Motor neuron (in vitro differentiated cells): ENCODE measurements around the gene ISY1. TPM values are rescaled to one million over a fixed set of nuclear protein-coding genes. Genes with fewer than 3 reads are reported as not detected.
"Not testable (repeated sequence)": the region's sequence is repeated elsewhere in the genome, so short reads cannot be mapped to it uniquely, and the experiment has no call there.

Experiments used
- ATAC-seq, 8 experiments: fragments of 200-7000 bp; cut with Tn5 transposase; replicated peaks in 6 of 8; 2 replicates each; pipeline ENCODE4 v1.8.0; 2021; ENCODE audit warnings: mild to moderate bottlenecking in 8 of 8, moderate library complexity in 8 of 8
- H3K27ac ChIP-seq, 2 donors: fragments of 250-450 bp; sonication (Bioruptor Pico); 2 replicates each; pipeline ENCODE4 v1.9.0; 2021; ENCODE audit warnings: antibody characterized with exemption in 2 of 2, mild to moderate bottlenecking in 2 of 2, moderate library complexity in 1 of 2
- H3K4me1 ChIP-seq, 2 donors: fragments of 250-450 bp; sonication (Bioruptor Pico); replicated peaks in 1 of 2; 2 replicates each; pipeline ENCODE4 v1.6.1; 2021; ENCODE audit warnings: antibody characterized with exemption in 2 of 2, mild to moderate bottlenecking in 2 of 2, moderate library complexity in 1 of 2
- H3K4me3 ChIP-seq, 5 donors: fragments of 250-450 bp; sonication (Bioruptor Pico); 2 replicates each; pipeline ENCODE4 v1.9.0; 2021; ENCODE audit warnings: antibody characterized with exemption in 5 of 5, mild to moderate bottlenecking in 5 of 5, moderate library complexity in 4 of 5
- WGBS, 10 experiments: fragments of 450-650 bp; shearing (Covaris generic); methylation state at CpG; one replicate each; pipeline ENCODE4 v1.0.0; 2022; 5-methylcytosine and 5-hydroxymethylcytosine counted together
- in situ Hi-C, 9 experiments: fragments of 400-800 bp; cut with MboI; loops; one replicate each; pipeline ENCODE4 v1.15.0; 2021; ENCODE audit warnings: low sequenced_read_pairs in 9 of 9, low pct_unique_long_range_greater_than_20kb in 2 of 9; ENCODE audit not compliant: unreplicated experiment in 9 of 9
- total RNA-seq, 8 experiments: library from RNA; unstranded; fragments of 300-600 nt; gene quantifications; 2 replicates each; pipeline versions ENCODE4 v1.2.3 to v1.2.4, GENCODE V29; 2022

Gene ISY1
- total RNA-seq: 10 to 100 TPM; 12.4 to 25.3 (median 15.6) TPM

DNA sequence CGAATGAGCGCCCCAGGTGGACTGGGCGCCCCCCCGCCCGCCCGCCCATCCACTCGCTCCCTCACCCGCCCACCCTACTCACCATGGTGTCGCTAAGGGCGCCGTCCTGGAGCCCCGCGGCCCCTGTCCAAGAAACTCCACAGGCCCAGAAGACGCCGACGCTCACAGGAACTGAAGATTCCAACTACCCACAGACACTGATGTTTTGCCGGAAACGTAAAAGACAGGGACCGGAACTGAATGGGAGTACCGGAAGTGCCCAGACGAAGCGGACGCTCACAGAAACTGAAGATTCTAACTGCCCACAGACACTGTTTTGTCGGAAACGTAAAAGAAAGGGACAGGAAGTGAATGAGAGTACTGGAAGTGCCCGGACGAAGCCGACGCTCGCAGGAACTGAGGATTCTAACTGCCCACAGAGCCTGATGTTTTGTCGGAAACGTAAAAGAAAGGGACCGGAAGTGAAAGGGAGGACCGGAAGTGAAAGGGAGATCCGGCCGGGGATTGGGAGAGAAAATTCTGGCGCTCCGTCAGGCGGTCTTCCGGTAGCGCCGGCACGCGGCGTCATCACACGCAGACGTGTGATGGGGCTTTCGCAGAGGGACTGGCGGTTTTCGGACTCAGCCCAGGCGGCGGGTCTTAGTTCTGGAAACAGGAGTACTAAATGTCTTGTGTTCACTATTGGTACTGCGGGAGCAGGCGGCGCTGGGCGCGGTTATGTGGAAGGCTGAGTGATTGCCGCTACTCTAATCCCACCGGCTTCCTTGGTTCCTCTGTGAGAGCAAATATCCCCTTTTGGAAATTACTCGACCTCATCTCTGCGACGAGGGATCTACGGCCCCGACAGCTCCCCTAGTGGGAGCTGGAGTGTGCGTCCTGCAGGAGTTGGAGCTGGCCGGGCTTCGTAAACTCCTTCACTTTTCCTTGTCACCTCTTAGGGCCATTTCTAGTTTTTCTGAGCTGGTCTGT is at the start of gene ISY1:
ISY1 (minus strand) TSS at position 173 of the 969 bp plus-strand sequence; CDS start at position 85, 88 bp downstream.
- Histone ChIP-seq H3K4me3 (peak within 1 kb of the TSS; percentile 77 to 96 (median 89)), H3K27ac (peak within 1 kb of the TSS; percentile 99 to 100), H3K4me1 (peaks cover 3 to 17% of the 10 kb centered on the region in 2 donors)
- WGBS, 10 experiments: 0 to 1% (median 0%) methylated on average over 6 to 48 of the region's 67 CpGs; no CpG with 5 or more reads in 2 of the 10 experiments
- in situ Hi-C loops: no loop called here
- peak; percentile 83 to 92 (median 87) for ATAC-seq

DNA sequence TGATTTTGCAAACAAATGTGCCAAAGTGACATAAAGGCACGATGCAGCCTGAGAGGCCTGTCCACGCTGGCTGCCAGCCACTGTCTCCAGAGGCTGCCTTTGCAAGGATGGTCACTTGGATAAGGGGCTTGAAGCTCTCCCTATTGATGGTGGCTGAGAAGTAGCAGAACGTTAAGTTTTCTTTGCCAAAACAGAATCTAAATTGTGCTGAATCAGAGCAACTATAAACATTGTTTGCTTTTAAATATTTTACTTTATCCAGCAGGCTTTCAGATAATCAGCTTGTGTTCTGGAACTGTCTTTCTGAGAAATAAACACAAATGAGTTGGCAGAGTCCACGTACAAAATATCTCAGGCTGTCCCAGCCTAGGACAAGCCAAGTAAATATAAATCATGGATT is 46.6 kb upstream of the ISY1 start:
- ATAC-seq: peak in 1 of 8 experiments; percentile 30
- H3K27ac ChIP-seq: no peak overlapping the region
- 9 to 100% (median 68%) methylated on average over 1 to 4 of the region's 4 CpGs; no CpG with 5 or more reads in 2 of the 10 experiments for WGBS, 10 experiments
- in situ Hi-C loops: no loop called here
- H3K4me1 ChIP-seq: no peaks in the 10 kb centered on the region
- no peak overlapping the region for H3K4me3 ChIP-seq

DNA sequence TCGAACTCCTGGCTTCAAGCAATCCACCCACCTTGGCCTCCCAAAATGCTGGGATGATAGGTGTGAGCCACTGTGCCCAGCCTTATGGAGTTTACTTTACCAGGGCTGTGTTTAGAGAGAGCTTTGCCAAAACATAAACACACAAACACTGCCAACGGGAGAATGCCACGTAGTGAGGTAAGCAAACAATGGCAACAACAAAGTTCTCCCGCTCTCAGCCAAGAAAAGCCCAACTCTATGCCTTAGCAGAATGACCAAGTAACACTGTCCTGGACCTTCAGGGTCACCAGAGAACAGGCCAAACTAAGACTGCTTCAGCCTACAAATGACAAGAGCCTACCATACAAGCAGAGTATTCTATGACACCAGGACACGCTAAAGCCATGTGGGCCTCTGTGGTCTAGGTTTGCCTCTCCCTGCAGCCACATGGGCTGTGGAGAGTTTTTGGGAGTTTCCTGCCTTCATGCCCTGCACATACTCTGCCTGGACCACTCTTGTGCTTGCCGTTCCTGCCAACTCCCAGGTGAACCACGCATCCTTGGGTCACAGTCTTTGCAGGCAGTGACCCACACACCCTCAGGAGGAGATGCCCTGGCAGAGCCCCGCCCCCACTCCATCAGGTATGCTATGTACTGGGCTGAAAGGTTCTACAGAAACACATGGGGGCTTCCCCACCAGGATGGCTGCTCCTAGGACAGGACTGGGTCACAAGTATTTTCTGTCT is 44.4 kb upstream of the ISY1 start:
- Histone ChIP-seq H3K4me3 (no peak overlapping the region), H3K4me1 (no peaks in the 10 kb centered on the region), H3K27ac (no peak overlapping the region)
- 57 to 93% (median 86%) methylated on average over 2 to 5 of the region's 8 CpGs; no CpG with 5 or more reads in 1 of the 10 experiments for WGBS, 10 experiments
- in situ Hi-C loops: no loop called here
- ATAC-seq: no peak

DNA sequence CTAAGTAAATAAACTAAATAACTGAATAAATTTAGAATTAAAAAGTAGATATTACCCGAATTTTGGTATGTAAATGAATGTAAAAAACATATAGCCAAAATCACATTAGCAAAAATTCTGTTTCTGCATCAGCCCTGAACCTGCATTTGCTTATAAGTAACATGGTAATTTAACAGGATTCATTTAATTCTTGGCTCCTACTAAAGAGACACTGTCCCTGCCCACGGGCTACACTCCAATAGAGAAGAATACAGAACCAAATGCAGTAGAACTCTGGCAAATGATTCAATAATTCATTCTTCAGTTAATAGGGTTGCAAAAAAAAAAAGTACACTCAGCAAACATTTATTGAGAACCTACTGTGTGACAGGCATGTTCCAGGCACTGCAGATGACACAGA is 43.6 kb upstream of the ISY1 start:
- peak in 2 of 8 experiments; percentile 59 to 60 for ATAC-seq
- WGBS, 10 experiments: 3 to 100% (median 65%) methylated on average over 1 to 2 of the region's 2 CpGs
- in situ Hi-C loops: no loop called here
- H3K4me1 ChIP-seq: no peaks in the 10 kb centered on the region
- H3K27ac ChIP-seq: no peak overlapping the region
- H3K4me3 ChIP-seq: no peak overlapping the region

DNA sequence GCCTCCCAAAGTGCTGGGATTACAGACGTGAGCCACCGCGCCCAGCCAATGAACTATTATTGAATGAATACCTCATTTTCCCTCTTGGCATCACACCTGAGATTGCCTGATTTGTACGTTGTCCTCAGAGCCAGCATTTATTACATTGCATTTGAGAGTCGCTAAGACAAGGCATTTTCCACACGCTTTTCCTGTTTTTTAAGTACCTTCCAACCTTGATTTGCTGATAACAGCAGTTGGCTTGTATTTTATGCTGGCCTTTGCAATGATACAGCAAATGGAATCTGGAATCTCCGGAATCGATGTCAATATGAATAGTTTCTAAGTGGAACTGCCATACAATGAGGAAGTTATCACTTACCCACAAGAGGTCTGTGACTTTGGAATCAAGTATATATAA is 38.5 kb upstream of the ISY1 start:
- Histone ChIP-seq H3K27ac (no peak overlapping the region), H3K4me1 (no peaks in the 10 kb centered on the region), H3K4me3 (no peak overlapping the region)
- 81 to 100% (median 90%) methylated on average over 1 to 8 of the region's 8 CpGs; no CpG with 5 or more reads in 2 of the 10 experiments for WGBS, 10 experiments
- no peak for ATAC-seq
- in situ Hi-C loops: no loop called here

DNA sequence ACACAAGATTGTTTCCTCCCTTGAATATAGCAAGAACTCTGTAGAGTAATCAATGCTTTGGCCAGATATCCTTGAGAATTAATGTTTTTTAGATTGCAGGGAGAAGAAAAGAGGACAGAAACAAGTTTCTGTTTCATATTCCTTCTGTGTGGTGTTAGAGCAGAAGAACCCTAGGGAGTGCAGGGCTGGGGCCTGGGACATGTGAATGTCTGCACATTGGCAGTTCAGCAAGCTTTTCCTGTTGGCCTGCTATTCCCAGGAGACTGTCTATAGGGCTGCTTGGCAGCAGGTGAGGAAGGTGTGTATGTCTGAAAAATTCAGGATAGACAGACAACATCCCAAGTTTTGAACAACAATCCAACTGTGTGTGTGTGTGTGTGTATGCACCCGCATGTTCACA is 36.5 kb upstream of the ISY1 start:
- Histone ChIP-seq H3K27ac (no peak overlapping the region), H3K4me1 (no peaks in the 10 kb centered on the region), H3K4me3 (no peak overlapping the region)
- no peak for ATAC-seq
- in situ Hi-C loops: no loop called here
- 60 to 100% methylated on average over 1 of the region's 1 CpG; no CpG with 5 or more reads in 8 of the 10 experiments for WGBS, 10 experiments

DNA sequence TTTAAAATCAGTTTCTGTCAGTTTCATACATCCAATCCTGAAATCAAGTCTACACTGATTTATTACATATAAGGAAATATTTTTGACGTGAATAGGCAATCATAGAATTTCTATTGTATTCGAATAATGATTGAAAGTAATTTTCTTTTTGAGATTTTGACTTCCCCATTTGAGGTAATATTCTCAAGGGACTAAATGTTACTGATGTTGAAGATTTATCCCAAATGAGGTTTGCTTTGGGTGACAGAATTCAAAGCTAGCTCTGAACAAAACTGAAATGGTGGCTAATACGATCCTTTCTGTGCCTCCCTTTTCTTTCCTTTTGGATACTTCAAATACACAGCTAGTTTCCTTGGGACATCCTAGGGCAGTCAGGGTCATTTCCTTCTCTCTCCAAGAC is 35.7 kb upstream of the ISY1 start:
- no peak overlapping the region for H3K27ac ChIP-seq
- in situ Hi-C loops: no loop called here
- 59 to 100% (median 83%) methylated on average over 1 to 3 of the region's 3 CpGs; no CpG with 5 or more reads in 1 of the 10 experiments for WGBS, 10 experiments
- ATAC-seq: no peak
- H3K4me1 ChIP-seq: no peaks in the 10 kb centered on the region
- H3K4me3 ChIP-seq: no peak overlapping the region

DNA sequence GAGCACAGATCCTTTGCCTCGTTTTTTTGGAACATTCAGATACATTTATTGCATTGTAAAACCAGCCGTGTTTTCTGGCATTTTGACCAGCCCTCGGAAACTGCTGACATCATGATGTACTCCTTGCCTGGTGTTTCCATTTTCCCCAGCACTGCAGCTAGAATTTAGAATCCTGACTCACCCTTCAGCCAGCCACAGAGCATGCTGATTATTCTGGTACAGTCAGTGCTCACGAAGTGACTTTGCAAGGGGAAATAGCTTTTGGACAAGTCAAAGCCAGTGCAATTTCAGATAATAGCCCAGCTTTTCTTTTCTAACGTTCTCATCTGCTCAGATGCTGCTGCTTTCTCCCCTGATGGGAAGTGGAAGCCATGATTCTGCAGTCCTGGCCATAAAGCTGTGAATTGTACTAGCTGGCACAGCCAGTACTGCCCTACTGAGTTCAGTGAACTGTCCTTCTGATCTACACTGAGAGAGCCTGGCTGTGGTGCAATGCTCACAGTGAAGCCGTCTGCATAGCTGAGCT is 34.9 kb upstream of the ISY1 start:
- in situ Hi-C loops: no loop called here
- Histone ChIP-seq H3K27ac (no peak overlapping the region), H3K4me3 (no peak overlapping the region), H3K4me1 (no peaks in the 10 kb centered on the region)
- ATAC-seq: peak; percentile 77 to 99 (median 96)
- 0 to 59% (median 25%) methylated on average over 3 to 6 of the region's 6 CpGs; no CpG with 5 or more reads in 3 of the 10 experiments for whole genome bisulfite sequencing, 10 experiments

DNA sequence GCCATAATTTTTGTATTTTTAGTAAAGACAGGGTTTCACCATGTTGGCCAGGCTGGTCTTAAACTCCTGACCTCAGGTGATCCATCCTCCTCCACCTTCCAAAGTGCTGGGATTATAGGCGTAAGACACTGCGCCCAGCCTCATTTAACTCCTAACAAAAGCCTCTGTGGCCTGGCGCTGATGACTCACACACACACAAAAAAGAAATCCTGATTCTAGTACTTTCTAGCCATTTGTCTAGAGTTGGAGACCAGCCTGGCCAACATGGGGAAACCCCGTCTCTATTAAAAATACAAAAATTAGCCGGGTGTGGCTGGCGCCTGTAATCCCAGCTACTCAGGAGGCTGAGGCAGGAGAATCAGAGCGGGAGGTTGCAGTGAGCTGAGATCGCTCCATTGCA is 28.9 kb upstream of the ISY1 start:
- not testable (repeated sequence) for H3K4me3 ChIP-seq, H3K27ac ChIP-seq, ATAC-seq, H3K4me1 ChIP-seq
- in situ Hi-C loops: loop anchor here in 1 of 9 experiments (10.0 kb wide), 1 partner anchor 55 kb away; the partner anchor contains the start of gene COPG1
- WGBS, 10 experiments: 88 to 100% (median 93%) methylated on average over 2 to 7 of the region's 8 CpGs; no CpG with 5 or more reads in 1 of the 10 experiments

DNA sequence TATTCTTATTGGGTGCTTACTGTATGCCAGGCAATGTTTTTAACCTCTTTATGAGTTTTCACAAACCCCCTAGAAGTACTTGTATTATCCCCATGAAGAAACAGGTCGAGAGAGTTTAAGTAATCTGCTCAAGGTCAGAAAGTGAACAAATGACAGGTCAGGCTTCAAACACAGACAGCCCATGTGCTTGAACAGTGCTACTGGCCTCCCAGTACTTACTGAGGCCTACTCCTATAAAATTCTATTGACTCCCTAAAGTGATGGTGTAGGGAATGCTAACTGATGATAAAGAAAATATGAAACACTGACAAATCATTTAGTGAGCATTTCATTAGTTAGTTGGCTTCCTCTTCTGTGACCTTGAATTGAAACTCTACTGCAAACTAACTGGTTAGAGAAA is 27.0 kb upstream of the ISY1 start:
- Histone ChIP-seq H3K4me1 (peaks cover 6% of the 10 kb centered on the region in 2 donors), H3K27ac (no peak overlapping the region), H3K4me3 (no peak overlapping the region)
- ATAC-seq: no peak
- 14 to 92% (median 62%) methylated on average over 1 of the region's 1 CpG; no CpG with 5 or more reads in 2 of the 10 experiments for WGBS, 10 experiments
- in situ Hi-C loops: loop anchor here in 1 of 9 experiments (10.0 kb wide), 1 partner anchor 57 kb away; the partner anchor contains the start of gene COPG1

DNA sequence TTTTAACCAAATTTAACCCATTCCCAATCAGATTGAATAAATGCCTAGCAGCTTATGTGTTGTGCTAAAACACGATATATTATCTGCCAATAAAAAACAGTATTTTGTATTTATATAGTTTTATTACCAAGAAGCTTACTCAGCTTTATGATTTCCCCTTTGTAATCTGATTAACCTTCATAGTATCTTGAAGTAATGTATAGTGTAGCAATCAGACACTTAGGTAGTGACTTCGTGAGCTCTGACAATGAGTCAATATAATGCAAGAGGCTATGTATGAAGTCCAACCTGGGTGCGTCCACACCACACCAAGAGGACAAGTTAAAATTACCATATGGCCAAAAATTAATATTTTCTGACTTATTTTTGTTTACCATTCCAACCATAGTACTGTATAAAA is 24.9 kb upstream of the ISY1 start:
- in situ Hi-C loops: loop anchor here in 1 of 9 experiments (10.0 kb wide), 1 partner anchor 59 kb away; the partner anchor contains the start of gene COPG1
- Histone ChIP-seq H3K4me1 (peaks cover 6 to 12% of the 10 kb centered on the region in 2 donors), H3K27ac (no peak overlapping the region), H3K4me3 (no peak overlapping the region)
- no peak for ATAC-seq
- 57 to 100% (median 81%) methylated on average over 1 to 3 of the region's 3 CpGs; no CpG with 5 or more reads in 1 of the 10 experiments for WGBS, 10 experiments

DNA sequence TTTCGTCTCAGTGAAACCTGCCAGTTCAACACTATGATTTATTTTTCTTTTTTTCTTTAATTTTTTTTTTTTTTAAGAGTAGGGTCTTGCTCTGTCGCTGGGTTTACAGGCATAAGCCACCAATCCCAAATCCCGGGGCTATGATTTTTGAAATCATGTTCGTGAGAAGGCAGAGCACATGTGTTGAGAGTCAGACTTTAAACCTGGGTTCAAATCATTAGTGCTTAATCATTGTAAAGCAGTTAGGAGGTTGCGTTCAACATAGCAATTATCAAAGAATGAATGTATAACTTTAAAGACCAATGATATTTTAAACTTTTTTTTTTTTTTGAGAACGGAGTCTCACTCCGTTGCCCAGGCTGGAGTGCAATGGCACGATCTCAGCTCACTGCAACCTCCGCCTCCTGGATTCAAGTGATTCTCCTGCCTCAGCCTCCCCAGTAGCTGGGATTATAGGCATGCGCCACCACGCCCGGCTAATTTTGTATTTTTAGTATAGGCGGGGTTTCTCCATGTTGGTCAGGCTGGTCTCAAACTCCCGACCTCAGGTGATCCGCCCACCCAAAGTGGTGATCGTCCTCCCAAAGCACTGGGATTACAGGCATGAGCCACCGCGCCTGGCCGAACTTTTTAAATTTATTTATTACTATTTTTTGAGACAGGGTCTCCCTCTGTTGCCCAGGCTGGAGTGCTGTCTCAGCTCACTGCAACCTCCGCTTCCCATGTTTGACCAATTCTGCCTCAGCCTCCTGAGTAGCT is 24.1 kb upstream of the ISY1 start:
- peaks cover 6 to 15% of the 10 kb centered on the region in 2 donors for H3K4me1 ChIP-seq
- in situ Hi-C loops: loop anchor here in 1 of 9 experiments (10.0 kb wide), 1 partner anchor 60 kb away; the partner anchor contains the start of gene COPG1
- not testable (repeated sequence) for H3K27ac ChIP-seq, ATAC-seq
- WGBS, 10 experiments: 50 to 91% (median 83%) methylated on average over 3 to 19 of the region's 20 CpGs; no CpG with 5 or more reads in 1 of the 10 experiments
- H3K4me3 ChIP-seq: peak overlapping the region; percentile 66 to 98 (median 92)
